Testis (tissue), 2 donors: Measurements from ENCODE around the gene HMGB2.

Experiments used
- POLR2A ChIP-seq: fragments of 450-650 bp; IDR thresholded peaks from one replicate; pipeline ENCODE4 v1.6.1; 2017; ENCODE audit warnings: antibody characterized with exemption, mild to moderate bottlenecking, moderate library complexity
- TF ChIP-seq, protein P1 (sequence below), 3 experiments: fragments of 450-650 bp in 2 of 3; fragments of 200-600 bp in 1 of 3; sonication (generic) in 1 of 3; IDR thresholded peaks; one replicate each; pipeline ENCODE4 v1.5.1; 2016 to 2019; ENCODE audit warnings: antibody characterized with exemption in 3 of 3, mild to moderate bottlenecking in 2 of 3, moderate library complexity in 1 of 3

DNA sequence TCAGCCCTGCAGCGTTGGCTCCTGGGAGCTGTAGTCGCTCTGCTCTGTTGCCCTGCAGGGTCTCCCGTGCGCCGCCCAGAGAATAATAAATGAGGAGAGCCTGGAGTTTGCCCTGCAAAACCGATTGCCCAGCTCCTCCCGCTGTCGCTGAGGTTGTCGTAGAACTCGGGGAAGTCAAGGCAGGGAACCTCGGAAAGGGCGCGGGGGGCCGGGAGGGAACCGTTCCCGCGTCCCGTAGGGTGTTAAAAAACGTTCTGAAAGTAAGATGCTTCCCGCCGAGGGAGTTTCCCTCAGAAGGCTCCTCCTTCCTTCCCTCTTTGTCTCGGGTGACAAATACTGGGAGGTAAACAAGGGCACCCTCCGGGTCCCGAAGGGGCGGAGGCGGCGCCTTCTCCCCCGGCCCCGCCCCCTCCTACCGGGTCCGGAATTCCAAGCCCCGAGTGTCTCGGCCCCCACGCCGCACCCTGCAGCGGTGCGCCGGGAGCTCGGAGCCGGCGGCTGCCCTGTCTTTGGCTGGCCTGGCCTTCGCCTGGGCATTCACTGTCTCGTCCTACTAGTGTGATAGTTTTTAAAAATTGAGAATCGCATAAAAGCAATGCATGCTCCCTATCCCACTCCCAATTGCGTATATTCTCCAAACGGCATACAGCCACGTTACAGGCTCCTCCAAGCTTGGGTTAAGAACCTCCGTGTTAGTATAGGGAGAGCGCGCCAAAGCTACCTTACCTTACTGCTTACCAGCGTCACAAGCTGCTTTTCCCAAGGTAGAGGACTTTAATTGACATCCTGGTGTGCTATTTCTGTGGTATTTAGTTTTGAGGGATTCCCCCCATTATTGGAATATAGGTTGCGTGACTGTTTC is 964 bp upstream of the HMGB2 start:
- TF ChIP-seq POLR2A = no peak
- TF ChIP-seq, protein P1, sequence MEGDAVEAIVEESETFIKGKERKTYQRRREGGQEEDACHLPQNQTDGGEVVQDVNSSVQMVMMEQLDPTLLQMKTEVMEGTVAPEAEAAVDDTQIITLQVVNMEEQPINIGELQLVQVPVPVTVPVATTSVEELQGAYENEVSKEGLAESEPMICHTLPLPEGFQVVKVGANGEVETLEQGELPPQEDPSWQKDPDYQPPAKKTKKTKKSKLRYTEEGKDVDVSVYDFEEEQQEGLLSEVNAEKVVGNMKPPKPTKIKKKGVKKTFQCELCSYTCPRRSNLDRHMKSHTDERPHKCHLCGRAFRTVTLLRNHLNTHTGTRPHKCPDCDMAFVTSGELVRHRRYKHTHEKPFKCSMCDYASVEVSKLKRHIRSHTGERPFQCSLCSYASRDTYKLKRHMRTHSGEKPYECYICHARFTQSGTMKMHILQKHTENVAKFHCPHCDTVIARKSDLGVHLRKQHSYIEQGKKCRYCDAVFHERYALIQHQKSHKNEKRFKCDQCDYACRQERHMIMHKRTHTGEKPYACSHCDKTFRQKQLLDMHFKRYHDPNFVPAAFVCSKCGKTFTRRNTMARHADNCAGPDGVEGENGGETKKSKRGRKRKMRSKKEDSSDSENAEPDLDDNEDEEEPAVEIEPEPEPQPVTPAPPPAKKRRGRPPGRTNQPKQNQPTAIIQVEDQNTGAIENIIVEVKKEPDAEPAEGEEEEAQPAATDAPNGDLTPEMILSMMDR (IDR thresholded peaks at IDR 0.05) = no peak
